ENCODE results near the gene PRB3.

PRB3 gene

GRCh38 chr12:11227373-11227772, 42.1 kb downstream of the PRB3 start:
- Histone ChIP-seq H3K27ac (ENCODE audit: low read length) (no peak overlapping the region), H3K4me1 (ENCODE audit: insufficient read depth, low read length) (no peaks in the 10 kb centered on the region), H3K27me3 (ENCODE audit: insufficient read depth, low read length, poor library complexity) (peaks cover 7% of the 10 kb centered on the region), H3K4me3 (ENCODE audit: low read depth in 1 of 2, low read length in 2 of 2) (no peak overlapping the region), H2AFZ (ENCODE audit: low read depth, low read length) (no peak overlapping the region), H4K20me1 (ENCODE audit: insufficient read depth, low read length) (no peaks in the 10 kb centered on the region), H3K79me2 (ENCODE audit: insufficient read depth, low read length) (no peaks in the 10 kb centered on the region), H3K36me3 (ENCODE audit: insufficient read depth, low read length) (no peaks in the 10 kb centered on the region), H3K4me2 (ENCODE audit: insufficient read depth, low read length) (no peak overlapping the region), H3K9me3 (ENCODE audit: insufficient read depth, low read length, severe bottlenecking) (no peaks in the 10 kb centered on the region), H3K9ac (ENCODE audit: low read depth, low read length) (no peak overlapping the region)
- DNase-seq (no peak), ATAC-seq (ENCODE audit: insufficient read depth, low read depth) (no peak)
- TF ChIP-seq EZH2 (IDR thresholded peaks at IDR 0.05; ENCODE audit: borderline replicate concordance, low read depth, low read length, severe bottlenecking) (no peak), CTCF (IDR thresholded peaks at IDR 0.05; ENCODE audit: borderline replicate concordance, extremely low read depth, low read length, poor library complexity, severe bottlenecking) (no peak)

Measured in DND-41 (cell line).